NCI-H187 (cell line): Measurements from ENCODE around the gene TDO2.
"Not testable (repeated sequence)": the region's sequence is repeated elsewhere in the genome, so short reads cannot be mapped to it uniquely, and the experiment has no call there.

Source experiments
- DNase-seq, 2 experiments: peaks; one replicate each; lab custom pipeline; 2025; lab: John Stamatoyannopoulos, UW

The TDO2 gene

DNA sequence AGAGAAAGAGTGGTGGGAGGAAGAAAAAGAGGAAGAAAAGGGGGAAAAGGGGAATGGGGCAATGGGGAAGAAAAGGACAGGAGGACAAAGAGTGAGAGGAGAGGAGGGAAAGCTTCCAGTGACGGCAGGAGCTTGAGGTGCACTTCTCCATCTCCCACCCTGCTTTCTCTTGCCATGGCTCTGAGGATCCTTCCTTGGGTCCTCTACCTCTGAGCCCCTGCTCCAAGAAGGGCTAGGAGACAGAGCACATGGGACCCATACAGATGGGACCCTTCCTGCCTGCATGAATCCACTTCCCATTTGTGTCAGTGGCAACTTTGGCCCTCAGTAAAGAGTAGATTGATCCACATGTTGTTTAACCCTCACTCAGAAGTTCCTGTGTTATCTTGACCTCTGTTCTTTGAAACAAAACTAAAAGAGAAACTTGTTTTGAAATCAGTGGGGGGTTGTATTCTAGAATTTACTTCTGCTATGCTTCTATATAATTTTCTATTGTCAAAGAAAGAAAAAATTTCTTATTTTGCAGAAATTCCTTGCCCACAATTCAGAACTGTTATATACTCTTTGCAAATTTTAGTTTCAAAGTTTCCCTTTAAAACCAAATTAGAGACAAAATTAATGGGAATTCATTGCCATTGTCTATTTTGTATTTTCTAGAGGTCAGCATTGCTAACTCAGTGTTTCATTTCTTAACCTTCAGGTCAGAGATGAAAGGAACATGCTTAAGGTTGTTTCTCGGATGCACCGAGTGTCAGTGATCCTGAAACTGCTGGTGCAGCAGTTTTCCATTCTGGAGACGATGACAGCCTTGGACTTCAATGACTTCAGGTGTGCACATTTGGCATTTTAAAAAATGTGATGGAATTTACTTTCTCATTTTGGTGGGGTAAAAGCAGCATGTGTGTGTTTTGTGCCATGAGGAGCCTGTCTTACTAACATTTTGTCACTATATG, 5.0 kb downstream of the TDO2 start:
- no peak for DNase-seq

DNA sequence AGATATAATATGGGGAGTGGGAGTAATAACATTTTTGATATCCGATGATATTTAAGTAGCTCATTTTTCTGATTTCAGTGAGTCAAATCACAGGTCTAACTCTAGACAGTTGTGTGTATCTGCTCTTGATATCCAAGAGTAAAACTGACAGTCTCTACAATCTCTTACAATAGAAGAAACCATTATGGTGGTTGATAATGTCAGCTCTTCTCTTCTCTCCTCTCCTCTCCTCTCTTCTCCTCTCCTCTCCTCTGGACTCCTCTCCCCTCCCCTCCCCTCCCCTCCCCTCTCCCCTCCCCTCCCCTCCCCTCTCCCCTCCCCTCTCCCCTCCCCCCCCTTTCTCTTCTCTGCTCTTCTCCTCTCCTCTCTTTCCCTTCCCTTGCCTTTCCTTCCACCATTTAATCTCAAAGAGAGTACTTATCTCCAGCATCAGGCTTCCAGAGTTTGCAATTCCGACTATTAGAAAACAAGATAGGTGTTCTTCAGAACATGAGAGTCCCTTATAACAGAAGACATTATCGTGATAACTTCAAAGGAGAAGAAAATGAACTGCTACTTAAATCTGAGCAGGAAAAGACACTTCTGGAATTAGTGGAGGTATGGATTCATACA, 6.2 kb downstream of the TDO2 start:
- DNase-seq: no peak

- DNase-seq: no peak
Measured at GRCh38 chr4:155911905-155912304, 8.4 kb downstream of the TDO2 start.

DNA sequence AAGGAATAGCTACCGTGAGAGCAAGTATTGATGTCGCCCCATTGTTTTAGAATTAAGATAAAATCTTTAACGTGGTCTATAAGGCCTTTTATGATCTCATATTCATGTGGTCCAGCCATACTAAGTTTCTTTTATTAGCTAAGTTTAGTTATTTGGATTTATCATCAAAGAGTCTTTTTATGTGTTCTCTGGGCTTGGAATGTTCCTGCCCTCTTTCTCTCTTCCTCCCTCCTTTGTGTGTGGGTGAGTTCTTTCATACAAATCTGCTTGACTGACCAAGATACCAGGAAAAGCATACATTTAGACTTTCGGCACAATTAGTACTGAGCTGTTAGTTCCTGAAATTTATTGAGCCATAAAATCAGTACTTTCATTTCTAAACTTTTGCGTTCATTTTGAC, 11.3 kb downstream of the TDO2 start:
- DNase-seq: no peak

DNA sequence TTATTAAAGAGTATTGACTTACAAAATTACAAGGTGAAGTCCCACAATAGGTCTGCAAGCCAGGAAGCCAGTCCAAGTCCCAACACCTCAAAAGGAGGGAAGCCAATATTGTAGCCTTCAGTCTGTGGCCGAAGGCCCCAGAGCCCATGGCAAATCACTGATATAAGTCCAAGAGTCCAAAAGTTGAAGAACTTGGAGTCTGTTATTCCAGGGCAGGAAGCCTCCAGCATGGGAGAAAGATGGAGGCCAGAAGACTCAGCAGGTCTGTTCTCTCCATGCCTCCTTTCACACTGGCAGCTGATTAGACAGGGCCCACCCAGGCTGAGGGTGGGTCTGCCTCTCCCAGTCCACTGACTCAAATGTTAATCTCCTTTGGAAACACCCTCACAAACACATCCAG, 18.1 kb downstream of the TDO2 start:
- DNase-seq: no peak

DNA sequence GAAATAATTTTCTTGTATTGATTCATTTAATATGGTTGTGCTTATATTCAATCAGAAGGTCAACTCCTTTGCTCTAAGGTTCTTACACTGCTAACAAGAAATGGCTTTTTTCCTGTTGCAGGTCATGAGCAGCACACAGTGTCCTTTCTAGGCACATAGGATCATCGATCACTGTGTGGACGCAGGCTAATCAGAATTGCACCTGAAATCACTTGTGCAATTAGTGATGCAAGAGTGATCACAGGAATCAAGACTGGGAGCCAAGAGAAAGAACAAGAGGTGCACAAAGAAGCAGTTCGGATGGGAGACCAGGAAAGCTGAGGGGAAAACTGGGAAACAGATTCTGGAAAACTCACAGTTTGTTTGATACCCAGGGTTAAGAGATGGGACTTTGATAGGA, 21.1 kb downstream of the TDO2 start:
- no peak for DNase-seq

DNA sequence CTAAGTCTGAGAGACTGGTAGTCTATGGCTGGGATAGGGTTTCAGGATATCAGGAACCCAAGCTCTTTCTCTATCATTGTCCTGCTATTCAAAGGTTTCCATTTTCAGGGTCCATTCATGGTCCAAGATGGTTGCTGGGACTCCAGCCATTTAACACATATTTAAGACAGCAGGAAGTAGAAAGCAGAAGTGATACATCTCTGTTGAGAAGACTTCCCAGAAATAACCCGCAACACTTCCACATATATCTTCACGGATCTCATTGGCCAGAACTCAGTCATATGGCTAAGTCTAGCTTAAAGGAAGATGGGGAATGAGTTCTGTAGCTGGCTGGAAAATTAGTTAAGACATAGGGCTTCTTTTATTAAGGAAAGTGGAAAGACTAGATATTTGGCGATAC, 26.3 kb downstream of the TDO2 start:
- DNase-seq: no peak

- DNase-seq: no peak
Measured at GRCh38 chr4:155930330-155930729, 26.8 kb downstream of the TDO2 start.

- no peak for DNase-seq
Measured at GRCh38 chr4:155931634-155932033, 28.1 kb downstream of the TDO2 start.

DNA sequence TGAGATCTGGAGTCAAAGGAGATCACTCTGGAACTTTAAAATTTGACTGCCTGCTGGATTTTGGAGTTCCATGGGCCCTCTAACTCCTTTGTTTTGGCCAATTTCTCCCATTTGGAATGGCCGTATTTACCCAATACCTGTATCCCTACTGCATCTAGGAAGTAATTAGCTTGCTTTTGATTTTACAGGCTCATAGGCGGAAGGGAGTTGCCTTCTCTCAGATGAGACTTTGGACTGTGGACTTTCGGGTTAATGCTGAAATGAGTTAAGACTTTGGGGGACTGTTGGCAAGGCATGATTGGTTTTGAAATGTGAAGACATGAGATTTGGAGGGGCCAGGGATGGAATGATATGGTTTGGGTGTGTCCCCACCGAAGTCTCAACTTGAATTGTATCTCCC, 31.1 kb downstream of the TDO2 start:
- not testable (repeated sequence) for DNase-seq

- DNase-seq: no peak
Measured at GRCh38 chr4:155935389-155935986, 32.0 kb downstream of the TDO2 start.

DNA sequence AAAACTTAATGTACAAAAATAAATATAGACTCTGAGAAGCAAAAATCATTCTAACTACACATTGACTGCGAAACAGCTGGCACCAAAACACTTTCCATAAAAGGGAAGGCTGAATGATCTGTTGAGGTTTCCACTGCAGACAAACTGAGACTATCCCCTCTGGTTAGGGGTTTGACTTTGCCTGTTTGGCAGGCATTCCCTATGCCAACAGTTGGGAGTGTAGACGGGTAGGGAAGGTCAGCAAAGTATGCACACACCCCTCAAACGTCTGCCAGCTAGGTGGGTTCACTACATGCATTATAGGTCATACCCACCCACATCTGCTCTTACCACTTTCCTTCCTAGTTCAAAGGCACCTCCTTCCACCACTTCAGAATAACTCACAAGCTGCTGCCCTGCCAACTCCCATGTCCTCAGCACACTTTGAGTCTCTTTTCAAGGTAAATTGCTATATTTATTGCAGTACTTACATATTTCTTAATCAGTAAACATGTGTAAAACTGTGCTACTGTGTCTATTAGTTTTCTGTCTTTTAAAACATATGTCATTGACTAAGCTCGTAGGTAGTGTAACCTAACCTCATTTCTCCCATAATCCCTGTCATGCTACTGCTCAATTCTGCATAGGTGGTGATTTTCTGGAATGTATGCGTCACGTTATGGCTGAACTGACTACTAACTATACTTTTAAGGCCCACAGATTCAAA, 37.7 kb downstream of the TDO2 start:
- no peak for DNase-seq

GRCh38 chr4:155941820-155942219, 38.3 kb downstream of the TDO2 start:
- no peak for DNase-seq

DNA sequence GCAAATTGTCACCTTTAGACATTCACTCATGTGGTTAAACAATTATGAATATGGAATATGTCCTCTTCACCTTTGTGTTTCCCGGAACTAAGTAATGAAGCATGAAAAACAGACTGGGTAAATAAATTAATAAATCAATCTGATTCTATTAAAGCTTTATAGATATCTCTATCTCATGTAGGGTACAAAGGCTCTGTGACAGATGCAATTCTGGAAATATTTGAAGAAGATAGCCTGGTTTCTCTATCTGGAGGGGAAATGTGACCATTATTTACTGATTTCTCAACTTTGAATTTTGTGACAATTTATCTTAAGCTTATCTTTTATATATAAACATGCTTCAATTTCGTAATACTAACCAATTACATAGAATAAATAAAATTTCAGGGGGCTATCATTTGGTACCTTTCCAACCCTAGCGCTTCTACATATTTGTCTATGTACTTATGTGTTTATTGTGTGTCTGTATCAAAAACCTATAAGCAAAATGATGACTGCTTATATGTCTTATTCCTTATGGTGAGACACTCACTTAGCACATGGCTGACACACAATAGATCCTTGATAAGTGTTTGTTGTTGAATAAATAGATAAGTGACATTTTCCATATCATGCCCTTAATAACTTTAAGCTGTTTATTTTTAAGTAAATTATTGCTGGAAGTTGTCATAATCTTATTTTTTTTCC, 40.3 kb downstream of the TDO2 start:
- DNase-seq: no peak

DNA sequence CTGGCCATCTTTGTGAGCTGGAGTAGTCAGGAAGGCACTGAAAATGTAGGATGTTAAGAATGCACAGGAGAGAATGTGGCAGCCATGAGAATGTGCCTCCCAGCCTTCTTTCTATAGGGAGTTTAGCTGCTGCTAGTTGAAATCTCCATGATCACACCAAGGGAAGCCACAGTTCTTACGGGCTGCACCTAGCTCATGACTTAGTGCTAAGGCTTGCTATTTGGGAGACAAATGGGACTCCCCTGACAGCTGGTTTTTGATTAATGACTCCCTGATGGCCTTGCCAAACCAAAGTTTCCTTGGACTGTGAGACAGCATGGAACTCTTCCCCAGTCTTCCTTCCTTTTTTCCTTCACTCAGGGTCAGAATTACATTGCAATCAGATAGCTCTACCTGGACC, 41.0 kb downstream of the TDO2 start:
- DNase-seq: no peak

GRCh38 chr4:155946486-155946885, 43.0 kb downstream of the TDO2 start:
- no peak for DNase-seq

DNA sequence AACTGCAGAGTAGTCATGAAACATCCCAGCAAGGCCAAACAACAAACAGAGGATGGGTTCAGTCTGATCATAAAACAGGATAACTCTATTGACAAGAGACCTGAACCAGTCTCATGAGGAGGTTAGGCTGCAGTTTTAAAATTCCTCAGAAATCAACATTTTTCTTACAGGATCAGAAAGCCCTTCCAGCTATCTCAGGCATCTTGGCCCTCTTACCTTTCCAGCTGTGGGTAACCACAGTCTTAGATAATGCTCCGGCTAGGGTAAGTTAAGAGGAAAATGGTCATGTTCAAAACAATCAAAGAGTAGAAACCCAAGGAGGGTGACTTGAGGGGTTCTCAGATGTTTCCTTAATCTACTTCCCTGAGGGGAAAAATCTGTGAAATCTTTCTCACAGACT, 45.0 kb downstream of the TDO2 start:
- DNase-seq: no peak

GRCh38 chr4:155950461-155950860, 47.0 kb downstream of the TDO2 start:
- DNase-seq: no peak

DNA sequence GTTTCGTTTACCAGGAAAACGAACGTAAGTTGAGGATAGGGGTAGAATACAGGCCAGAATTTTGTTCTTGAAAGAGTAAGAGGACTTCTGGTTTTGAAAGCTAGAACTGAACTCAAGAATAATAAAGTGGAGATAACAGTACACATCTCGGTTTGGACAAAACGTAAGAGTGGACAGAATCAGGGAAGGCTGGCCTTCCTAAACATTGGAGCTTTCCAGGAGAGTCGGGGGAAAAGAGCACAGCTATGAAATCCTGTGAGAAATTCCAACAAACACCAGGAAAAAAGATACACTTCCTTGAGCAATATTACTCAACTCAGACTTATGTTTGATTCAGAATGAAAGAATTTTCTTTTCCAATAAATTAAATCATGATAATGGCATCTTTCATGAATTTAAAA, 49.0 kb downstream of the TDO2 start:
- no peak for DNase-seq

DNA sequence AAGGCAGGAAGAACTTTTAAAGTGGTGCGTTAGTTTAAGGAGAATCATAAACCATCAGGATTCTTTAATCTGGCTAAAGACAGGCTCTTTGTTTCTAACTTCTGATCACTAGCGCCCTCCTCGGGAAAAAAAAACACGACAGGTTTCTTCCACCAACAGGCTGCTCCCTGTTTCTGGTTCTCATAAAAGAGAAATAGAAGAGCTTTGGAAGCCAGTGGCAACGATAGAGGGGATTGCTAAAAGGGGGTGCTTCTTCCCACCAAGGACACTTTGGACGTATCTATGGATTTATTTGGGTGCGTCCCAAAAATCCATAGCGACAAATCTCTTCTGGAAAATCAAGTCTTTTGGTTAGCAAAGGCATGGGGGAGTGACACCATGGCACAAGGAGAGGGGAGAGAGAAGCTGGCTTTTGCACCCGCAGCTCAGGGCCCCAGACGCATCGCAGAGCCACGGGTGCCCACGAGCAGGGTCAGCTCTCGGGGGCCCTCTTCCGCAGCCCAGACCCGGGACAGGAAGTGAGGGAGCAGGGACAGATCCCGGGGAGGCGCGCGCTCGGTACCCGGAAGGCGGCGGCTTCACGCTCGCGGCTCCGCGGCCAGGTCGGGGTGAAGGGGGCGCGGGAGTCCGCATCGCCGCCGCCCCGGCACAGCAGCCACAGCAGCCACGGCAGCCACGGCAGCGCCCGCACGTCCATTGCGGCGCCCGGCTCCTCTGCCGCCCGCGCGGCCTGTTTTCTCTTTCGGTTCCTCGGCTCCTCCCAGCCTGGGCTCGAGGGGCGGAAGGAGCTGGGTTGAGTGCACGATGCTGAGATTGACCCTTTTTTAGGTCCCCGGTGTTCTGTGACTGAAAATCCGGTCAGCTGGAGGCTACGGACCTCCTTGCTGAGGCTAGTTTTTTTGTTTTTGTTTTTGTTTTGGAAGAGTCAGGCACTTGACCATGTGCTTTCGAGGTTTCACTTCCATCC, 49.9 kb downstream of the TDO2 start, which contains the start of gene CTSO:
Gene CTSO, minus strand, starts transcription at position 716 of the 967 bp plus-strand sequence. Its CDS starts 19 bp downstream, at position 697.
- DNase-seq: peak; percentile 17 to 47
